SK-N-SH (cell line): ENCODE results near the gene GOLT1A. TPM values are rescaled to one million over a fixed set of nuclear protein-coding genes. Genes with fewer than 3 reads are reported as not detected.

Source experiments
- CTCF ChIA-PET: fragments of 300-600, 350-600 bp; formaldehyde crosslinking; extraction: SDS; loops from one replicate; lab custom pipeline; 2021; lab: Yijun Ruan, JAX
- POLR2A ChIA-PET: fragments of 350-600 bp; sonication (Branson Sonifier 250); formaldehyde crosslinking; extraction: SDS; loops from one replicate; lab custom pipeline; 2020; ENCODE audit warnings: antibody characterized with exemption, inconsistent platforms; lab: Yijun Ruan, JAX
- DNase-seq: peaks from one replicate; pipeline ENCODE4 v3.0.0; 2012
- H2AFZ ChIP-seq: fragments of 200-600 bp; sonication (generic); 2 replicates; pipeline ENCODE4 v1.8.1; 2016; ENCODE audit warnings: antibody characterized with exemption, mild to moderate bottlenecking, low read depth
- H3F3A ChIP-seq: fragments of 200-600 bp; sonication (generic); replicated peaks from 2 replicates; pipeline ENCODE3; 2016; ENCODE audit warnings: antibody characterized with exemption, mild to moderate bottlenecking; ENCODE audit not compliant: insufficient read depth
- H3K27ac ChIP-seq, 2 experiments: fragments of 200-500 bp in 1 of 2; fragments of 200-600 bp in 1 of 2; sonication (Bioruptor generic) in 1 of 2; sonication (generic), shearing (Covaris generic) in 1 of 2; 2 replicates each; pipeline versions ENCODE4 v1.5.1 to v1.6.1; 2014 to 2016; ENCODE audit warnings: low read depth in 2 of 2, inconsistent platforms in 1 of 2, low read length in 1 of 2, mild to moderate bottlenecking in 1 of 2, mixed read lengths in 1 of 2
- H3K27me3 ChIP-seq: fragments of 200-600 bp; sonication (generic), shearing (Covaris generic); 2 replicates; pipeline ENCODE4 v1.6.1; 2016; ENCODE audit warnings: mixed run types; ENCODE audit not compliant: insufficient read depth
- H3K36me3 ChIP-seq, 2 experiments: fragments of 200-500 bp in 1 of 2; fragments of 200-600 bp in 1 of 2; sonication (Bioruptor generic) in 1 of 2; sonication (generic) in 1 of 2; replicated peaks in 1 of 2; 2 replicates each; pipeline versions ENCODE3 to v1.5.1; 2014 to 2016; ENCODE audit warnings: low read length in 1 of 2, mild to moderate bottlenecking in 1 of 2; ENCODE audit not compliant: insufficient read depth in 2 of 2, control insufficient read depth in 1 of 2
- H3K4me1 ChIP-seq, 2 experiments: fragments of 200-500 bp in 1 of 2; fragments of 200-600 bp in 1 of 2; sonication (Bioruptor generic) in 1 of 2; sonication (generic), shearing (Covaris generic) in 1 of 2; 2 replicates each; pipeline versions ENCODE4 v1.5.1 to v1.6.1; 2014 to 2016; ENCODE audit warnings: low read depth in 1 of 2, low read length in 1 of 2, mixed run types in 1 of 2; ENCODE audit not compliant: insufficient read depth in 2 of 2, control insufficient read depth in 1 of 2
- H3K4me2 ChIP-seq: fragments of 200-600 bp; sonication (generic), shearing (Covaris generic); 2 replicates; pipeline ENCODE4 v1.6.1; 2017; ENCODE audit warnings: mixed run types
- H3K4me3 ChIP-seq, 2 experiments: fragments of 200-500 bp in 1 of 2; fragments of 200-600 bp in 1 of 2; sonication (Bioruptor generic) in 1 of 2; sonication (generic), shearing (Covaris generic) in 1 of 2; 2 replicates each; pipeline versions ENCODE4 v1.5.1 to v1.8.1; 2014 to 2016; ENCODE audit warnings: low read depth in 2 of 2, inconsistent platforms in 1 of 2, low read length in 1 of 2, mild to moderate bottlenecking in 1 of 2, mixed read lengths in 1 of 2, moderate library complexity in 1 of 2
- H3K79me2 ChIP-seq: fragments of 200-600 bp; sonication (generic); 2 replicates; pipeline ENCODE4 v1.8.1; 2017; ENCODE audit warnings: mild to moderate bottlenecking; ENCODE audit not compliant: insufficient read depth
- H3K9ac ChIP-seq: fragments of 200-600 bp; sonication (generic); 2 replicates; pipeline ENCODE4 v1.6.1; 2017; ENCODE audit warnings: mixed run types
- H3K9me2 ChIP-seq: fragments of 200-600 bp; sonication (generic); 2 replicates; pipeline ENCODE4 v1.6.1; 2017; ENCODE audit warnings: mixed run types
- H3K9me3 ChIP-seq: fragments of 200-600 bp; sonication (generic); 2 replicates; pipeline ENCODE4 v1.6.1; 2017; ENCODE audit warnings: mixed run types, mild to moderate bottlenecking, moderate library complexity
- H4K20me1 ChIP-seq: fragments of 200-600 bp; sonication (generic); 2 replicates; pipeline ENCODE4 v1.6.1; 2017; ENCODE audit warnings: mild to moderate bottlenecking, mixed run types; ENCODE audit not compliant: insufficient read depth
- FOSL2 ChIP-seq: IDR thresholded peaks from 2 replicates; pipeline ENCODE4 v1.4.0; 2012; ENCODE audit warnings: low read depth, mild to moderate bottlenecking, moderate library complexity, borderline replicate concordance
- GABPA ChIP-seq: IDR thresholded peaks from 2 replicates; pipeline ENCODE4 v1.4.0; 2012; ENCODE audit warnings: low read depth, mild to moderate bottlenecking
- JUND ChIP-seq: IDR thresholded peaks from 2 replicates; pipeline ENCODE4 v1.4.0; 2012
- MEF2A ChIP-seq: IDR thresholded peaks from 2 replicates; pipeline ENCODE4 v1.4.0; 2012; ENCODE audit warnings: low read depth, borderline replicate concordance
- NFIC ChIP-seq: IDR thresholded peaks from 2 replicates; pipeline ENCODE4 v1.4.0; 2012; ENCODE audit warnings: borderline replicate concordance
- PBX3 ChIP-seq: IDR thresholded peaks from 2 replicates; pipeline ENCODE4; 2012
- RAD21 ChIP-seq: IDR thresholded peaks from 2 replicates; pipeline ENCODE4 v1.6.1; 2012; ENCODE audit warnings: mild to moderate bottlenecking, low read length
- RXRA ChIP-seq: IDR thresholded peaks from 2 replicates; pipeline ENCODE4 v1.4.0; 2012; ENCODE audit warnings: low read depth, mild to moderate bottlenecking, borderline replicate concordance
- SMC3 ChIP-seq: IDR thresholded peaks from 2 replicates; pipeline ENCODE4 v1.6.1; 2012; ENCODE audit warnings: low read depth, low read length, improper control_type of control experiment
- TAF1 ChIP-seq: IDR thresholded peaks from 2 replicates; pipeline ENCODE4 v1.6.1; 2012; ENCODE audit warnings: low read depth, mild to moderate bottlenecking, low read length, moderate library complexity, borderline replicate concordance
- USF1 ChIP-seq: IDR thresholded peaks from 2 replicates; pipeline ENCODE4 v1.4.0; 2012; ENCODE audit warnings: low read depth, borderline replicate concordance
- USF2 ChIP-seq: fragments of 150-350 bp; IDR thresholded peaks from 2 replicates; pipeline ENCODE4 v1.6.1; 2017; ENCODE audit warnings: antibody characterized with exemption, low read length, low read depth, borderline replicate concordance
- YY1 ChIP-seq: IDR thresholded peaks from 2 replicates; pipeline ENCODE4 v1.4.0; 2012; ENCODE audit warnings: low read depth, mild to moderate bottlenecking
- WGBS: methylation state at CpG from one replicate; pipeline ENCODE4 v1.1.6; 2017; ENCODE audit warnings: low lambda C conversion rate; 5-methylcytosine and 5-hydroxymethylcytosine counted together
- polyA plus RNA-seq, 3 experiments: library from polyadenylated mRNA; depleted of rRNA; stranded (reverse); fragments of >200 nt; gene quantifications; 2 replicates each; pipeline ENCODE4 v1.2.3, GENCODE V29; 2012
- TF ChIP-seq, protein P1 (sequence below): IDR thresholded peaks from 2 replicates; pipeline ENCODE4 v1.4.0; 2012; ENCODE audit warnings: low read depth, borderline replicate concordance

GOLT1A gene
- polyA plus RNA-seq, 1 of the 3 experiments (the other 2 are of a cell fraction) = not detected

- H3K27ac ChIP-seq = no peak overlapping the region
- H3K36me3 ChIP-seq = no peaks in the 10 kb centered on the region
- H4K20me1 ChIP-seq = no peaks in the 10 kb centered on the region
- 81% methylated on average over 6 of the region's 7 CpGs for WGBS
- no peak for DNase-seq
- ChIA-PET POLR2A (no interaction called here), CTCF (interaction anchor here (0.8 to 1.7 kb wide), 5 partner anchors 11 to 204 kb away, joined by 4 to 5 read pairs (median 4); partner anchors contain the start of gene GOLT1A)
- peaks cover 2 to 26% of the 10 kb centered on the region in 2 experiments; a peak in 2 of 4 replicates for H3K4me1 ChIP-seq
- H3K4me3 ChIP-seq = no peak overlapping the region
- H3K9me3 ChIP-seq = no peaks in the 10 kb centered on the region
- no peak overlapping the region for H2AFZ ChIP-seq
- no peak for TF ChIP-seq NFIC
- TF ChIP-seq USF1 = no peak
- no peak for TF ChIP-seq GABPA
- TF ChIP-seq RXRA = no peak
- no peak for TF ChIP-seq RAD21
- no peak for TF ChIP-seq FOSL2
- TF ChIP-seq MEF2A = no peak
- TF ChIP-seq JUND = no peak
- no peak for TF ChIP-seq USF2
- TF ChIP-seq, protein P1, sequence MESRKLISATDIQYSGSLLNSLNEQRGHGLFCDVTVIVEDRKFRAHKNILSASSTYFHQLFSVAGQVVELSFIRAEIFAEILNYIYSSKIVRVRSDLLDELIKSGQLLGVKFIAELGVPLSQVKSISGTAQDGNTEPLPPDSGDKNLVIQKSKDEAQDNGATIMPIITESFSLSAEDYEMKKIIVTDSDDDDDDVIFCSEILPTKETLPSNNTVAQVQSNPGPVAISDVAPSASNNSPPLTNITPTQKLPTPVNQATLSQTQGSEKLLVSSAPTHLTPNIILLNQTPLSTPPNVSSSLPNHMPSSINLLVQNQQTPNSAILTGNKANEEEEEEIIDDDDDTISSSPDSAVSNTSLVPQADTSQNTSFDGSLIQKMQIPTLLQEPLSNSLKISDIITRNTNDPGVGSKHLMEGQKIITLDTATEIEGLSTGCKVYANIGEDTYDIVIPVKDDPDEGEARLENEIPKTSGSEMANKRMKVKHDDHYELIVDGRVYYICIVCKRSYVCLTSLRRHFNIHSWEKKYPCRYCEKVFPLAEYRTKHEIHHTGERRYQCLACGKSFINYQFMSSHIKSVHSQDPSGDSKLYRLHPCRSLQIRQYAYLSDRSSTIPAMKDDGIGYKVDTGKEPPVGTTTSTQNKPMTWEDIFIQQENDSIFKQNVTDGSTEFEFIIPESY = no peak
- TF ChIP-seq PBX3 = no peak
- TF ChIP-seq SMC3 = no peak
- no peak for TF ChIP-seq TAF1
- TF ChIP-seq YY1 = no peak
- H3K27me3 ChIP-seq = no peaks in the 10 kb centered on the region
- no peaks in the 10 kb centered on the region for H3K9me2 ChIP-seq
- H3K4me2 ChIP-seq = no peak overlapping the region
- H3K9ac ChIP-seq = no peak overlapping the region
- H3K79me2 ChIP-seq = no peaks in the 10 kb centered on the region
- H3F3A ChIP-seq = no peaks in the 10 kb centered on the region
Observed at GRCh38 chr1:204194771-204195170, 19.0 kb downstream of the GOLT1A start.
